K562 (cell line): ENCODE data around the gene ST7. TPM values are rescaled to one million over a fixed set of nuclear protein-coding genes. Genes with fewer than 3 reads are reported as not detected.
A peak's percentile ranks its signal among the peaks of the same experiment; 100 is the strongest.

ENCODE experiments used
- ATAC-seq: fragments of 200-7000 bp; cut with Tn5 transposase; 3 replicates; pipeline ENCODE4 v1.9.1; 2020; ENCODE audit warnings: moderate library complexity
- BruUV-seq: library from RNA; stranded (reverse); fragments of 400-500 nt; replicated peaks from 2 replicates; lab custom pipeline; 2021; lab: Mats Ljungman, UMichigan
- CTCF ChIA-PET: fragments of 300-600 bp; formaldehyde crosslinking; extraction: SDS; loops from one replicate; lab custom pipeline; 2021; ENCODE audit warnings: low intra/inter-chr PET ratio; lab: Yijun Ruan, JAX
- POLR2A ChIA-PET: fragments of 300-600, 350-650 bp; sonication (Branson Sonifier 250); formaldehyde crosslinking; extraction: SDS; loops from one replicate; lab custom pipeline; 2021; ENCODE audit warnings: antibody characterized with exemption, inconsistent platforms; lab: Yijun Ruan, JAX
- DNase-seq, 4 experiments: peaks; one replicate each; pipeline versions ENCODE4 v3.0.0 to v3.0.0-alpha.2; 2011 to 2018; ENCODE audit warnings: low spot score in 3 of 4, mixed read lengths in 3 of 4; ENCODE audit errors: extremely low read depth in 1 of 4
- FAIRE-seq: peaks from 2 replicates; lab custom pipeline; 2011; peaks lifted over from hg19 to GRCh38; lab: Jason Lieb, UNC
- H2AFZ ChIP-seq: 2 replicates; pipeline ENCODE4 v1.6.0; 2011; ENCODE audit warnings: low read depth, low read length, control low read depth, inconsistent platforms
- H3K27ac ChIP-seq: fragments of 200-600 bp; 3 replicates; pipeline ENCODE4 v1.8.0; 2011; ENCODE audit warnings: low read depth, mild to moderate bottlenecking, control low read depth, inconsistent platforms, low read length, moderate library complexity, mixed read lengths; ENCODE audit errors: extremely low read depth
- H3K27me3 ChIP-seq, 2 experiments: fragments of 300-600 bp in 1 of 2; 2 replicates in 1 of 2; 3 replicates in 1 of 2; pipeline versions ENCODE4 v1.6.0 to v1.8.0; 2011; ENCODE audit warnings: inconsistent platforms in 2 of 2, low read length in 2 of 2, mild to moderate bottlenecking in 1 of 2, mixed read lengths in 1 of 2, moderate library complexity in 1 of 2; ENCODE audit not compliant: control insufficient read depth in 2 of 2, insufficient read depth in 2 of 2
- H3K36me3 ChIP-seq: fragments of 300-600 bp; 3 replicates; pipeline ENCODE4 v1.8.0; 2011; ENCODE audit warnings: mild to moderate bottlenecking, low read length, inconsistent platforms; ENCODE audit not compliant: control insufficient read depth, insufficient read depth
- H3K4me1 ChIP-seq, 2 experiments: fragments of 200-600 bp in 1 of 2; replicated peaks in 1 of 2; 2 replicates in 1 of 2; 3 replicates in 1 of 2; pipeline versions ENCODE4 v1.5.1 to v1.8.0; 2011; ENCODE audit warnings: inconsistent platforms in 2 of 2, low read length in 2 of 2, mild to moderate bottlenecking in 1 of 2, mixed read lengths in 1 of 2, moderate library complexity in 1 of 2; ENCODE audit not compliant: control insufficient read depth in 2 of 2, insufficient read depth in 2 of 2
- H3K4me2 ChIP-seq: 2 replicates; pipeline ENCODE4 v1.6.1; 2011; ENCODE audit warnings: low read length, control low read depth, inconsistent platforms, mixed read lengths; ENCODE audit not compliant: insufficient read depth
- H3K4me3 ChIP-seq: fragments of 200-600 bp; sonication (generic), shearing (Covaris generic); 2 replicates; pipeline ENCODE4 v1.5.1; 2016; ENCODE audit warnings: control low read depth, inconsistent platforms
- H3K79me2 ChIP-seq: fragments of 200-600 bp; 3 replicates; pipeline ENCODE4 v1.8.0; 2011; ENCODE audit warnings: low read length, inconsistent platforms; ENCODE audit not compliant: control insufficient read depth, insufficient read depth
- H3K9ac ChIP-seq, 2 experiments: 2 replicates each; pipeline versions ENCODE4 v1.6.0 to v1.6.1; 2011; ENCODE audit warnings: low read depth in 2 of 2, low read length in 2 of 2, control low read depth in 1 of 2, inconsistent platforms in 1 of 2, mild to moderate bottlenecking in 1 of 2, mixed read lengths in 1 of 2; ENCODE audit not compliant: insufficient read depth in 1 of 2
- H3K9me1 ChIP-seq: one replicate; pipeline ENCODE4 v1.6.0; 2011; ENCODE audit warnings: inconsistent platforms, mild to moderate bottlenecking, low read length, moderate library complexity; ENCODE audit not compliant: control insufficient read depth, insufficient read depth
- H3K9me3 ChIP-seq: replicated peaks from 2 replicates; pipeline ENCODE4 v1.5.1; 2011; ENCODE audit warnings: low read depth, low read length, inconsistent platforms; ENCODE audit not compliant: control insufficient read depth, insufficient read depth
- H4K20me1 ChIP-seq: replicated peaks from 2 replicates; pipeline ENCODE4 v1.6.1; 2011; ENCODE audit warnings: low read length, inconsistent platforms, mixed read lengths; ENCODE audit not compliant: control insufficient read depth, insufficient read depth
- CBX8 ChIP-seq: fragments of 200-600 bp; sonication (generic); IDR thresholded peaks from 2 replicates; pipeline ENCODE4 v1.6.1; 2012; ENCODE audit warnings: borderline replicate concordance, mixed run types, low read depth, mild to moderate bottlenecking, moderate library complexity, mixed read lengths, low read length, control low read depth, inconsistent platforms; ENCODE audit not compliant: poor library complexity, severe bottlenecking; ENCODE audit errors: extremely low read depth
- PTTG1 ChIP-seq: fragments of 450-650 bp; IDR thresholded peaks from 2 replicates; pipeline ENCODE4 v1.6.1; 2016; ENCODE audit warnings: low read depth, mild to moderate bottlenecking, missing genetic modification characterization, missing compliant biosample characterization
- TFAM ChIP-seq: fragments of 250-450 bp; sonication (Bioruptor Pico); conservative IDR thresholded peaks from 2 replicates; pipeline ENCODE4 v1.5.0; 2021; ENCODE audit warnings: mild to moderate bottlenecking, moderate library complexity
- ZNF431 ChIP-seq: sonication (generic); formaldehyde crosslinking; IDR thresholded peaks from 2 replicates; pipeline ENCODE4 v1.8.0; 2022; ENCODE audit warnings: mild to moderate bottlenecking, missing genetic modification reagents
- WGBS: fragments of 100-300 bp; shearing (Covaris generic); methylation state at CpG from one replicate; pipeline ENCODE4 v1.1.6; 2016; ENCODE audit warnings: low coverage, mixed read lengths; ENCODE audit not compliant: insufficient coverage; ENCODE audit errors: missing lambda C conversion rate; 5-methylcytosine and 5-hydroxymethylcytosine counted together
- in situ Hi-C: fragments of 300-500 bp; cut with MboI; formaldehyde crosslinking; loops from 4 replicates; pipeline ENCODE4 v1.15.0; 2018; ENCODE audit warnings: inconsistent platforms, mixed read lengths
- intact Hi-C: fragments of 100-400 bp; cut with micrococcal nuclease; formaldehyde crosslinking; loops from 2 replicates; pipeline ENCODE4 v1.14.2; 2022
- polyA plus RNA-seq, 8 experiments: library from polyadenylated mRNA; depleted of rRNA in 4 of 8; stranded (reverse) in 5 of 8; unstranded in 3 of 8; fragments of >200 nt; fragmentation: Nextera tagmentation in 2 of 8; fragmentation: Illumina TruSeq in 1 of 8; extraction: Ambion mirVana in 2 of 8; extraction: Trizol in 1 of 8; gene quantifications; 2 replicates each; pipeline versions ENCODE4 v1.2.1 to v1.2.3, GENCODE V29; 2011 to 2014; ENCODE audit warnings: inconsistent platforms in 1 of 8, missing spikeins in 1 of 8
- total RNA-seq, 7 experiments: library from RNA; depleted of rRNA in 6 of 7; stranded (reverse); fragments of >200 nt in 6 of 7; fragmentation: Illumina TruSeq in 2 of 7; extraction: Trizol in 2 of 7; gene quantifications; 2 replicates each; pipeline versions ENCODE4 v1.2.1 to v1.2.3, GENCODE V29; 2011 to 2021; ENCODE audit warnings: low replicate concordance in 1 of 7
- TF ChIP-seq, protein P1 (sequence below): fragments of 250-450 bp; sonication (Bioruptor Pico); IDR thresholded peaks from 2 replicates; pipeline ENCODE4 v1.5.0; 2021; ENCODE audit warnings: mild to moderate bottlenecking, borderline replicate concordance

The ST7 gene
- total and polyA plus RNA-seq, 9 of the 15 experiments (the other 6 are each of a cell fraction or from before 2014, with no cell fraction given) = 23.9 to 56.3 (median 36.9) TPM

DNA sequence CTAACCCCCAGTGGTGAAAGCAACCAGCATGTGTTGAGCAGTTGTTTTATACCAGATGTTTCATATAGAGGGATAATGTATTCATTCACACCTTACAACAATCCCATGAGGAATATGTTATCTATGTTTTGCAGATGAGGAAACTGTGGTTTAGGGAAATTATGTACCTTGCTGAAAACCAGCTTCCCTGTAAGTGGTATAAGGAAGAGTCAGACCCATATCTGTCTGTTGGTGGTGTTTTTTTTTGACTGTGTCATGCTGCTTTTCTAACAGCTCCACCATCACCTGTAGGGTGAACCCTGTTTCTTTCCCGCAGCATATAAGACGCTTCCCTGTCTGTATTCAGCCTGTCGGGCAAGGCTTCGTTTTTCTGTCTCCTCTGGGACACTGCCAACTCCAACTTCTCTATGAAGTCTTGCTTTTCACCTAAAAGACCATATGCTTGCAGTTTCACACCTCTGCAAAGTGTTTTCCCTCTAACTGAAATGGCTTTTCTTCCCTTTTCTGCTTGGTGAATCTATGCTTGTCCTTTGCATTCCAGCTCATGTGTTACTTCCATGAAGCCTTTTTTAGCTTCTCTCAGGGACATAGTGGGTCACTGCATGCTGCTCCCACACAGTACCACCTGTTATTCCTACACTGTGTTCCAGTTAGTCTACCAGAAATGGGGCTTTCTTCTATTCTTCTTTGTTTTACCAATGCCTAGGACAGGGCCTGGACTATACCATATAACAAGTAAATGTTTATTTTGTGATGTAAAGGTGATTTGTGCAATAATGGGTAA is 92.8 kb downstream of the ST7 start:
- H3K9me1 ChIP-seq = no peaks in the 10 kb centered on the region
- peak overlapping the region; percentile 42; the same call in 2 of the 3 replicates for H3K27ac ChIP-seq
- DNase-seq (peak in 2 of 4 experiments; percentile 52 to 63), ATAC-seq (peak; percentile 84), FAIRE-seq (peak; percentile 11)
- BruUV-seq = no TSS peak
- H3K4me2 ChIP-seq = peak overlapping the region; percentile 48
- peak overlapping the region; percentile 46; the same call in 1 of the 2 replicates for H2AFZ ChIP-seq
- no peaks in the 10 kb centered on the region; the same call in 1 of the 2 replicates for H4K20me1 ChIP-seq
- intact Hi-C loops (loop anchor here (2.0 kb wide), 1 partner anchor 25 kb away; no protein-coding TSS in a partner anchor), in situ Hi-C loops (no loop called here)
- H3K36me3 ChIP-seq = peaks cover 5% of the 10 kb centered on the region; the same call in 1 of the 3 replicates
- no peak overlapping the region for H3K4me3 ChIP-seq
- ChIA-PET POLR2A (interaction anchor here (0.9 to 1.6 kb wide), 6 partner anchors 9 to 74 kb away, joined by 3 to 5 read pairs (median 4); no protein-coding TSS in a partner anchor), CTCF (no interaction called here)
- no peaks in the 10 kb centered on the region for H3K27me3 ChIP-seq
- peaks cover 15 to 36% of the 10 kb centered on the region in 2 experiments; a peak in 4 of 5 replicates for H3K4me1 ChIP-seq
- no peaks in the 10 kb centered on the region for H3K9me3 ChIP-seq
- H3K79me2 ChIP-seq = peaks cover 91% of the 10 kb centered on the region
- 8% methylated on average over 4 of the region's 4 CpGs for WGBS
- H3K9ac ChIP-seq = peak overlapping the region in 1 of 2 experiments; percentile 6; a peak in 1 of 4 replicates
- TF ChIP-seq TFAM (CRISPR knock-in tag) (no peak), PTTG1 (tag) (no peak), ZNF431 (CRISPR knock-in tag) (no peak), CBX8 (no peak)
- TF ChIP-seq, protein P1, sequence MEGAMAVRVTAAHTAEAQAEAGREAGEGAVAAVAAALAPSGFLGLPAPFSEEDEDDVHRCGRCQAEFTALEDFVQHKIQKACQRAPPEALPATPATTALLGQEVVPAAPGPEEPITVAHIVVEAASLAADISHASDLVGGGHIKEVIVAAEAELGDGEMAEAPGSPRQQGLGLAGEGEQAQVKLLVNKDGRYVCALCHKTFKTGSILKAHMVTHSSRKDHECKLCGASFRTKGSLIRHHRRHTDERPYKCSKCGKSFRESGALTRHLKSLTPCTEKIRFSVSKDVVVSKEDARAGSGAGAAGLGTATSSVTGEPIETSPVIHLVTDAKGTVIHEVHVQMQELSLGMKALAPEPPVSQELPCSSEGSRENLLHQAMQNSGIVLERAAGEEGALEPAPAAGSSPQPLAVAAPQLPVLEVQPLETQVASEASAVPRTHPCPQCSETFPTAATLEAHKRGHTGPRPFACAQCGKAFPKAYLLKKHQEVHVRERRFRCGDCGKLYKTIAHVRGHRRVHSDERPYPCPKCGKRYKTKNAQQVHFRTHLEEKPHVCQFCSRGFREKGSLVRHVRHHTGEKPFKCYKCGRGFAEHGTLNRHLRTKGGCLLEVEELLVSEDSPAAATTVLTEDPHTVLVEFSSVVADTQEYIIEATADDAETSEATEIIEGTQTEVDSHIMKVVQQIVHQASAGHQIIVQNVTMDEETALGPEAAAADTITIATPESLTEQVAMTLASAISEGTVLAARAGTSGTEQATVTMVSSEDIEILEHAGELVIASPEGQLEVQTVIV (CRISPR knock-in tag) = no peak
